ENCODE results near the gene FHIT.

- TF ChIP-seq CTCF (conservative IDR thresholded peaks at IDR 0.05) (no peak), EZH2 (IDR thresholded peaks at IDR 0.05; ENCODE audit: low read depth) (no peak)
Observed at GRCh38 chr3:61200270-61200669, 51.0 kb downstream of the FHIT start.

Measured in PC-9 (cell line).